HG02571 (cell line): ENCODE measurements around the gene PTRHD1.
"Not testable (repeated sequence)": the region's sequence is repeated elsewhere in the genome, so short reads cannot be mapped to it uniquely, and the experiment has no call there.

Experiments used
- ATAC-seq: cut with Tn5 transposase; IDR thresholded peaks from one replicate; pipeline ENCODE4 v1.9.1; 2021; ENCODE audit warnings: mild to moderate bottlenecking, moderate library complexity; ENCODE audit not compliant: unreplicated experiment

Gene PTRHD1

GRCh38 chr2:24813691-24814137 is 20.5 kb upstream of the PTRHD1 start:
- ATAC-seq = no peak

- ATAC-seq = no peak
These were observed 16.3 kb upstream of the PTRHD1 start for GRCh38 chr2:24809316-24810007.

GRCh38 chr2:24806661-24807036 is 13.5 kb upstream of the PTRHD1 start:
- no peak for ATAC-seq

- not testable (repeated sequence) for ATAC-seq
These were observed 12.8 kb upstream of the PTRHD1 start for GRCh38 chr2:24805811-24806660.

- not testable (repeated sequence) for ATAC-seq
These were observed 7.3 kb upstream of the PTRHD1 start for GRCh38 chr2:24800487-24800886.

GRCh38 chr2:24797644-24798043 is 4.5 kb upstream of the PTRHD1 start:
- ATAC-seq = no peak

- no peak for ATAC-seq
These were observed 707 bp upstream of the PTRHD1 start for GRCh38 chr2:24793761-24794435.

GRCh38 chr2:24792542-24792873 is 683 bp downstream of the PTRHD1 start:
- ATAC-seq = no peak

- ATAC-seq = no peak
These were observed 1.7 kb downstream of the PTRHD1 start for GRCh38 chr2:24791452-24791851.

- no peak for ATAC-seq
These were observed 4.4 kb downstream of the PTRHD1 start for GRCh38 chr2:24788816-24789215.

- no peak for ATAC-seq
These were observed 5.7 kb downstream of the PTRHD1 start for GRCh38 chr2:24787532-24787931.

- peak; percentile 63 for ATAC-seq
These were observed 7.4 kb downstream of the PTRHD1 start for GRCh38 chr2:24785671-24786321.

- ATAC-seq = no peak
These were observed 9.6 kb downstream of the PTRHD1 start for GRCh38 chr2:24783641-24784040.

- ATAC-seq = no peak
These were observed 14.1 kb downstream of the PTRHD1 start for GRCh38 chr2:24779116-24779515.

- no peak for ATAC-seq
These were observed 18.8 kb downstream of the PTRHD1 start for GRCh38 chr2:24774373-24774772.

GRCh38 chr2:24771764-24772586 is 21.2 kb downstream of the PTRHD1 start:
- ATAC-seq = no peak

GRCh38 chr2:24771061-24771460 is 22.1 kb downstream of the PTRHD1 start:
- ATAC-seq = no peak

- no peak for ATAC-seq
These were observed 24.6 kb downstream of the PTRHD1 start for GRCh38 chr2:24768601-24769000.

- ATAC-seq = no peak
These were observed 25.2 kb downstream of the PTRHD1 start for GRCh38 chr2:24768013-24768412.

GRCh38 chr2:24766609-24767008 is 26.6 kb downstream of the PTRHD1 start:
- no peak for ATAC-seq
